HG02885 (cell line): ENCODE measurements around the gene STAU1.
"Not testable (repeated sequence)": the region's sequence is repeated elsewhere in the genome, so short reads cannot be mapped to it uniquely, and the experiment has no call there.

ENCODE experiments used
- ATAC-seq: cut with Tn5 transposase; IDR thresholded peaks from one replicate; pipeline ENCODE4 v1.9.1; 2021; ENCODE audit warnings: mild to moderate bottlenecking; ENCODE audit not compliant: unreplicated experiment, poor library complexity

Gene STAU1

GRCh38 chr20:49096203-49096730, 91.9 kb downstream of the STAU1 start:
- ATAC-seq = no peak

DNA sequence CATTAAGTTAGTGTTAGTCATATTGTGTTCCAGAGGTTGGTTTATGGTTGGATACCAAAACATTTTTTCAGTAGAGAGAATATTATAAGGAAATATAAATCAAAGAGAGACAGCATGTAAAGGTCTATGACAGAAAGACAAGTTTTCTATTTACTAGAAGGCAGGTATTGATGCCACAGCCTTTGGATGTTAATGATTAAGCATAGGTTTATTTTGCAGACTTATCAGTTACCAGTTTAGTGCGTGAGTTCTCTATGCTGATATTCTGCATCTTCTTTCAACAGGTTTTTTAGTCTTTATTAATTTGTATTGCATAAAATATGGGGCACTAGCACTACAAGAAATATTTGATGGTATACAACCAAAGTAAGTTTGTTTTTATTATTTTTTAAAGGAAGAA, 96.4 kb downstream of the STAU1 start:
- no peak for ATAC-seq

DNA sequence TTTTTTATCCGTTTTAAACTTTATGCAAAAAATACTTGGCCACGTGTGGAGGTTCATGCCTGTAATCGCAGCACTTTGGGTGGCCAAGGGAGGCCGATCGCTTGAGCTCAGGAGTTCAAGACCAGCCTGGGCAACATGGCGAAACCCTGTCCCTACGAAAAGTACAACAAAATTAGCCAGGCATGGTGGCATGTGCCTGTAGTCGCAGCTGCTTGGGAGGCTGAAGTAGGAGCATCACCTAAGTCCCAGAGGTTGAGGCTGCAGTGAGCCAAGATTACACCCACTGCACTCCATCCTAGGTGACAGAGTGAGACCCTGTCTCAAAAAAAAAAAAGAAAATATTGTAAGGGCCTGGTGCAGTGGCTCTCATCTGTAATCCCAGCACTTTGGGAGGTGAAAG, 97.0 kb downstream of the STAU1 start:
- ATAC-seq = no peak

DNA sequence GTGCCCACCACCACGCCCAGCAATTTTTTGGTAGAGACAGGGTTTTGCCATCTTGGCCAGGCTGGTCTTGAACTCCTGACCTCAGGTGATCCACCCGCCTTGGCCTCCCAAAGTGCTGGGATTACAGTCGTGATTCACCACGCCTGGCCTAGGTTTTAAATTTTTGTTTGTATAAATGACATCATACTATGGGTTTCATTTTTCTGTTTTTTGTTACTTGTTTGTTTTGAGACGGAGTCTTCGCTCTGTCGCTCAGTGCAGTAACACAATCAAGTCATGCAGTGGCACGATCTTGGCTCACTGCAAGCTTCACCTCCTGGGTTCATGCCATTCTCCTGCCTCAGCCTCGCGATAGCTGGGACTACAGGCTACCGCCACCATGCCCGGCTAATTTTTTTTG, 105.8 kb downstream of the STAU1 start:
- ATAC-seq = not testable (repeated sequence)

DNA sequence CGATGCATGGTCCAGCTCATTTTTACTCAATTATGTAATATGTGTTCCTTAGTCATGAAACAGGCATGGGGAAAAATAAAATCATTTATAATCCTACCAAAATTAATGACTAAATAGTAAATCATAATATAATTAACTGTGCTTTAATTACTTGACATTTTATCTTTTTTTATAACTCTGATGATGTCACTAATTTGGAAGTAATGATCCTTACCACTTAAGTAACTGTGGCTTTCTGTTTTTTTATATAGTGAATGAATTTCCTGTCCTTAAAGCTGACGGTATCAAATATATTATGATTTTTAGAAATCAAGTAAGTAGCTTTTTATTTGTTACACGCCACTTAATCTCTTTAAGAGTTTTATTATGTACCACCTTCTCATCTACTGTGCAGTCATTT, 109.8 kb downstream of the STAU1 start:
- ATAC-seq = no peak

DNA sequence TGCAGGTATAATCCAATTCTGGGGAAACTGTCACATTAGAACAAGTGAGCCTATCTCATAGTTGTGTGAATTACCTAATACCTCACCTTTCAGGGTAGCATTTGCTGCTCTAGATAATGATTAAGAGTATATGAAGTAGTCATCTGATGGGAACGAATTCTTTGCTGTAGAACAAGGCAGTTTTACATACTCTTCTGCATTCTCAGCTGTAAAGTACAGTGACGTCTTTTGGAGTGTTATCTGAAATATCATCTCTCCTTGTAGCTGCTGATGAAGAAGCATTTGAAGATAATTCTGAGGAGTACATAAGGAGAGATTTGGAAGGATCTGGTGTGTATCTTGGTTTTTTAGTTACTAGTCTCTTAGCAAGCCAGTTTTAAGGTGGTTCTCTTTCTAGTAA, 113.6 kb downstream of the STAU1 start:
- ATAC-seq = no peak
